Chondrocyte (in vitro differentiated cells): Measurements from ENCODE around the gene ABCA13. TPM values are rescaled to one million over a fixed set of nuclear protein-coding genes. Genes with fewer than 3 reads are reported as not detected.

ENCODE experiments used
- DNase-seq: peaks from one replicate; pipeline ENCODE4 v3.0.0; 2021; ENCODE audit warnings: mixed read lengths, low spot score
- H3K27ac Mint-ChIP-seq: one replicate; pipeline ENCODE4 v1.8.0; 2021; ENCODE audit warnings: mild to moderate bottlenecking, moderate library complexity, mixed read lengths; ENCODE audit not compliant: unreplicated experiment
- H3K27me3 Mint-ChIP-seq: 2 replicates; pipeline ENCODE4 v1.8.0; 2021; ENCODE audit warnings: low read depth, mixed read lengths
- H3K36me3 Mint-ChIP-seq: 2 replicates; pipeline ENCODE4 v1.8.0; 2021; ENCODE audit warnings: low read depth, mixed read lengths
- H3K4me1 Mint-ChIP-seq: 2 replicates; pipeline ENCODE4 v1.8.0; 2021; ENCODE audit warnings: low read depth, mild to moderate bottlenecking, mixed read lengths
- H3K4me3 Mint-ChIP-seq: one replicate; pipeline ENCODE4 v1.8.0; 2021; ENCODE audit warnings: mild to moderate bottlenecking, moderate library complexity, mixed read lengths; ENCODE audit not compliant: unreplicated experiment
- H3K9me3 Mint-ChIP-seq: 2 replicates; pipeline ENCODE4 v1.8.0; 2021; ENCODE audit warnings: low read depth, mixed read lengths
- total RNA-seq: library from RNA; stranded (reverse); gene quantifications from 3 replicates; pipeline ENCODE4 v1.2.1, GENCODE V29; 2021
- TF ChIP-seq, protein P1 (sequence below): fragments of 200-600 bp; sonication (generic); IDR thresholded peaks from 2 replicates; pipeline ENCODE4 v1.5.0; 2021; ENCODE audit warnings: antibody characterized with exemption, mild to moderate bottlenecking, moderate library complexity

ABCA13 gene
- total RNA-seq, 1 donor from 2014 or later, result 0.07 TPM

DNA sequence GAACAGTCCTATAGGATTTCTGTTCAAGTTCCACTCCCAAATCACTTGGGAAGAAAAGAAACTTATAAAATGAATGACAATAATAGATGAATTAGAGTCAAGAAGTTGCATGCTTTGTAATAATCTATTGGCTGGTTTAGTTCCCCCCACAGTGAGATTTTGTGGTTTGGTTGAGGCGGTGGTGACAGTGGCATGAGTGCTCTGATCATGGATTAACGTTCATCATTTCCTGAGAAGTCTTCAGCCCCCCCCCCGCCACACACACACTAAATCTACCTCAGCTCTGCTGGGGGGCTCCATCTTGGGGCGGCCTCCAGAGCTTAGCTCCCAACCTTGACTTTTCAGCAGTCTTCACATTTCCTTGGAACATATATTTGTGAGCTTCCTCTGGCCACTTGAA is 121.7 kb downstream of the ABCA13 start:
- no peak overlapping the region for H3K4me3 Mint-ChIP-seq
- H3K9me3 Mint-ChIP-seq, result no peaks in the 10 kb centered on the region
- DNase-seq, result no peak
- no peaks in the 10 kb centered on the region for H3K4me1 Mint-ChIP-seq
- TF ChIP-seq, protein P1, sequence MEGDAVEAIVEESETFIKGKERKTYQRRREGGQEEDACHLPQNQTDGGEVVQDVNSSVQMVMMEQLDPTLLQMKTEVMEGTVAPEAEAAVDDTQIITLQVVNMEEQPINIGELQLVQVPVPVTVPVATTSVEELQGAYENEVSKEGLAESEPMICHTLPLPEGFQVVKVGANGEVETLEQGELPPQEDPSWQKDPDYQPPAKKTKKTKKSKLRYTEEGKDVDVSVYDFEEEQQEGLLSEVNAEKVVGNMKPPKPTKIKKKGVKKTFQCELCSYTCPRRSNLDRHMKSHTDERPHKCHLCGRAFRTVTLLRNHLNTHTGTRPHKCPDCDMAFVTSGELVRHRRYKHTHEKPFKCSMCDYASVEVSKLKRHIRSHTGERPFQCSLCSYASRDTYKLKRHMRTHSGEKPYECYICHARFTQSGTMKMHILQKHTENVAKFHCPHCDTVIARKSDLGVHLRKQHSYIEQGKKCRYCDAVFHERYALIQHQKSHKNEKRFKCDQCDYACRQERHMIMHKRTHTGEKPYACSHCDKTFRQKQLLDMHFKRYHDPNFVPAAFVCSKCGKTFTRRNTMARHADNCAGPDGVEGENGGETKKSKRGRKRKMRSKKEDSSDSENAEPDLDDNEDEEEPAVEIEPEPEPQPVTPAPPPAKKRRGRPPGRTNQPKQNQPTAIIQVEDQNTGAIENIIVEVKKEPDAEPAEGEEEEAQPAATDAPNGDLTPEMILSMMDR, result no peak
- no peaks in the 10 kb centered on the region for H3K36me3 Mint-ChIP-seq
- peaks cover 5% of the 10 kb centered on the region for H3K27me3 Mint-ChIP-seq
- no peak overlapping the region for H3K27ac Mint-ChIP-seq

DNA sequence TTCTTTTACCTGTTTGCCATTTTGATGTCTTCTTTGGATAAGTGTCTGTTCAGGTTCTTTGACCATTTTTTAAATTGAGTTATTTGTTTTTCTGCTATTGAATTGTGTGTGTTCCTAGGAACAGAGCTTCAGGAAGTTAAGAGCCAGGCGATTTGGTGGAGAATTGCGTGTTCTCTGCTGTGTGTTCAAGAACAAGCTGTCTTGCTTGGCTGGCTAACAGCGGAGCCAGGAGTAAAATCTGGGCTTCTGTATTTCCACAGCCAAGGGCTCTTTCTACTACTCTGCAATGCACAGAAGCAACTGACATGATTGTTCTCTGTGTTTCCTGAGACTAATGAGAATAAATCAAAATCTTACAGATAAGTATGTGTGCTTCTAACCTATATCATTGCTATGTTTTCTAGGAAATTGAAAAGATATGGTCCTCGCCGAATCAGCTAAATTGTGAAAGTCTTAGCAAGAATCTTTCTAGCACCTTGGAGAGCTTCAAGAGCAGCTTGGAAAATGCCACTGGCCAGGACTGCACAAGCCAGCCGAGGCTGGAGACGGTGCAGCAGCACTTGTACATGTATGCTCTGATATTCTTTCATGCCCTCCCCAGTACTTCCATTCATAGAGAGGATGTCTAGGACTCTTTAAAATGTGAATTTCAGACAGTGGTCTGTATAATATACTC is 124.2 kb downstream of the ABCA13 start:
- DNase-seq, result no peak
- H3K27ac Mint-ChIP-seq, result no peak overlapping the region
- no peak overlapping the region for H3K4me3 Mint-ChIP-seq
- no peaks in the 10 kb centered on the region for H3K9me3 Mint-ChIP-seq
- H3K27me3 Mint-ChIP-seq, result peaks cover 10% of the 10 kb centered on the region
- no peaks in the 10 kb centered on the region for H3K4me1 Mint-ChIP-seq
- TF ChIP-seq, protein P1, result no peak
- no peaks in the 10 kb centered on the region for H3K36me3 Mint-ChIP-seq

DNA sequence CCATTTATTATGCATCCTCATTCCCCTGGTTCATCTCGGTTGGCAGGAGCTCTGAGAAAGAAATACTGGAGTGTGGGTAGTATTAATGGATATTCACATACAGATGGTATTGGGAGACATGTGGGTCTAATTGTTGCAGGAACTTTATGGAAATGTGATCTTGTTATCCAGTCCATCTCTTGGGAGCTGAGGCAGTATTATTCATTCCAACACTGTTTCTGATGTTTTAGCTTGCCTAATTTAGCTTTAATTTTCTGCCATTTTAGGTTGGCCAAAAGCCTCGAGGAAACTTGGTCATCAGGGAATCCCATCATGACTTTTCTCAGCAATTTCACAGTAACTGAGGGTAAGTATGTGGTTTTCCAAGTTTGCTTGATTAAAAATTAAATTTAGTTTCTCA is 125.7 kb downstream of the ABCA13 start:
- no peak overlapping the region for H3K27ac Mint-ChIP-seq
- no peaks in the 10 kb centered on the region for H3K36me3 Mint-ChIP-seq
- H3K9me3 Mint-ChIP-seq, result no peaks in the 10 kb centered on the region
- no peak overlapping the region for H3K4me3 Mint-ChIP-seq
- TF ChIP-seq, protein P1, result no peak
- H3K4me1 Mint-ChIP-seq, result no peaks in the 10 kb centered on the region
- no peak for DNase-seq
- H3K27me3 Mint-ChIP-seq, result peaks cover 7% of the 10 kb centered on the region

DNA sequence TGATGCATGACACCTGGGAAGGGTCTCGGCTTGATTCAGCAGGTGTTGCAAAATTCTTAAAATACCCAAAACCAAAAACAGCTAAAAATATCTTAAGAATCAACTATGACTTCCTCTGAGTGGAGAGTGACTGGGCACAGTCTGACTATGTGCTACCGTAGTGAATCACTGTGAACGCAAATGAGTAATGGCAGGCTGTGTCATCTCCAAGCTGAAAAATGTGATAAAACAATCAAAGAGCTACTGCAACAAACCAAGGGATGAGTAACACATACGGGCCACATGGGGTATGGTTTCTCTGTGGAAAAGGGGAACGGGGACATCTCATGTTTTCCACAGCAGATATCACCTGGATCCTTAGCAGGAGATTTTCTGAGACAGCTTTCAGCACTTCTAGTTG is 127.5 kb downstream of the ABCA13 start:
- Mint-ChIP-seq H3K36me3 (no peaks in the 10 kb centered on the region), H3K4me1 (no peaks in the 10 kb centered on the region), H3K27ac (no peak overlapping the region), H3K27me3 (peaks cover 5% of the 10 kb centered on the region), H3K9me3 (no peaks in the 10 kb centered on the region), H3K4me3 (no peak overlapping the region)
- TF ChIP-seq, protein P1, result no peak
- DNase-seq, result no peak

DNA sequence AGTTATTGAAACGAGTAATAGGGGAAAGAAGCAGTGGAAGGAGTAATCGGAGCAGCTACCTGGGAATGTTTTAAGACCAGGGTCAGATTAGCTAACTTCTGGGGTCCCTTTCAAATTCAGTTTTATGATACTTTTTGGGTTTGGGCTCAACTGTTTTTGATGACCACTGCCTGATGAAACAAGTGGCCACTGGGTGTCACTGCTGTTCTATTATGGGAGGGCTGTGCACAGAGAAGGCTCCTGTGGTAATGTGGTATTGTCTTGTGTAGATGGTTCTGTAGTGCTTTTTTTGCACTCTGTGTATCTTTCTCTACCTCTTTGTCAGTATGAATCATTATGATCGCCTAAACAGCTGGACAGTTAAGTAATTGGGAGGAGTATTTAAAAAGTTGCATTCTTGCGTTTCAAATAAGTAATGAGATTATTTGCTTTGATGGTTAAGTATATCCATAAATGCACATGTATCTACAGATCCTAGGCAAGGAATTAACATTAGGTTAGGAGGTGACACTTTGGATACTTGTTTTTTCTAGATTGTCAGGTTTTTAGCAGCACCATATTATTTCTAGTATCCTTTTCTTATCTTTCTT is 128.4 kb downstream of the ABCA13 start:
- DNase-seq, result no peak
- TF ChIP-seq, protein P1, result peak; percentile 90
- no peak overlapping the region for H3K27ac Mint-ChIP-seq
- H3K36me3 Mint-ChIP-seq, result no peaks in the 10 kb centered on the region
- no peaks in the 10 kb centered on the region for H3K9me3 Mint-ChIP-seq
- H3K27me3 Mint-ChIP-seq, result peaks cover 5% of the 10 kb centered on the region
- H3K4me3 Mint-ChIP-seq, result no peak overlapping the region
- no peaks in the 10 kb centered on the region for H3K4me1 Mint-ChIP-seq
